Measurements from ENCODE around the gene PHYHD1.
"Not testable (repeated sequence)": the region's sequence is repeated elsewhere in the genome, so short reads cannot be mapped to it uniquely, and the experiment has no call there.

Gene PHYHD1

DNA sequence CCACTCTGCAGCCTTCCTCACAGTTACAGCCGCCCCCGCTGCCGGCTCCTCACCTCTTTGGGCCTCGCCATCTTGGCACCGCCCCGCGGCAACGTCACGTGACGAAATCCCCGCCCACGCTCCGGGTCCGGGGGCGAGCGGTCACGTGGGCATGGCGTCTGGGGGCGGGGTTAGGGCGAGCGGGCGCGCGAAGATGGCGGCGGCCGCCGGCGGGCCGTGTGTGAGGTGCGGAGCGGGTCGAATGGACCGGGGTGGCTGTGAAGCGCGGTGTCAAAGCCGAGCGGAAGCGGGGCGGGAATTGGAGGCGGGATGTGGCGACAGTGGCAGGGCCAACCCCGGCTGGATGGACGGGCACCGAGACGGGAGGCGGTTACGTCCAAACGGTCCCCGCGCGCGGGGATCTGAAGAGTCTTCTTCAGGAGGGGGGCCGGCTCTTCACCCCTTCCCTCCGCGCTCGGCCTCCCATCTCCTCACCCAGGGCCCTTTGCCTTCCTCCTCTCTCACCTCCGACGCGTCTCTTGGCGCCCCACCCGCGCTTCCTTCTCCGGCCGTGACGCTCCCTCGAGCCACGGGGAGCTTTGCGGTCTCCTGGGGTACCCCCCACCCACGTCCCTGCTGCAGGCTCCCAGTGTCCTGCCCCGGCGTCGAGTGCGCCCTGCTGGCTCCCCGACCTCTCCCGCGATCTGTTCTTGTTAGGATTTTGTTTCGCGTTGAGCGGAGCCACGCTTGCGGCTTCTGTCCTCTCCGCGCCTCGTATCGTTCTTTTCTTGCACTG is 26.9 kb downstream of the PHYHD1 start, which contains the start of the genes DOLK and NUP188:
Gene DOLK, minus strand, starts transcription at position 77 of the 775 bp plus-strand sequence. CDS start 300 bp downstream, outside the sequence.
Gene NUP188, plus strand, starts transcription at position 173 of the 775 bp plus-strand sequence. Its CDS starts 21 bp downstream, at position 194.
- DNase-seq = peak; percentile 67 to 98 (median 92)

DNA sequence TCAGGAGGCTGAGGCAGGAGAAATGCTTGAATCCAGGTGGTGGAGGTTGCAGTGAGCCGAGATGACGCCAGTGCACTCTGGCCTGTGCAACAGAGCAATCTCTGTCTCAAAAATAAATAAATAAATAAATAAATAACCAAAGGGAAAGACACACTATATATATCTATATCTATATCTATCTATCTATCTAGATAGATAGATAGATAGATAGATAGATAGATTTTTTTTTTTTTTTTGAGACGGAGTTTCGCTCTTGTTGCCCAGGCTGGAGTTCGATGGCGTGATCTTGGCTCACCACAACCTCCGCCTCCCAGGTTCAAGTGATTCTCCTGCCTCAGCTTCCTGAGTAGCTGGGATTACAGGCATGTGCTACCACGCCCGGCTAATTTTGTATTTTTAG is 40.6 kb downstream of the PHYHD1 start:
- DNase-seq = not testable (repeated sequence)

DNA sequence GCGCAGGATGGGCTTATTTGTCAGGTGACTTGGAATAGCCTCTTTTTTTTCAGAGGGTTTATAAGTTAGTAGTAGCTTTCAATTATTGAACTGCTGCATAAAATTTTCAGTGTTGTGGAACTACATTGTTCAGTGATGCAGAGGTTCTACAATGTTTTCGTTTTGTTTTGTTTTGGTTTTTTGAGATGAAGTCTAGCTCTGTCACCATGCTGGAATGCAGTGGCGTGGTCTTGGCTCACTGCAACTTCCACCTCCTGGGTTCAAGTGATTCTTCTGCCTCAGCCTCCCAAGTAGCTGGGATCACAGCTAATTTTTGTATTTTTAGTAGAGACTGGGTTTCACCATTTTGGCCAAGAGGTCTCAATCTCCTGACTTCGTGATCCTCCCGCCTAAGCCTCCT is 48.7 kb downstream of the PHYHD1 start:
- DNase-seq = no peak

DNA sequence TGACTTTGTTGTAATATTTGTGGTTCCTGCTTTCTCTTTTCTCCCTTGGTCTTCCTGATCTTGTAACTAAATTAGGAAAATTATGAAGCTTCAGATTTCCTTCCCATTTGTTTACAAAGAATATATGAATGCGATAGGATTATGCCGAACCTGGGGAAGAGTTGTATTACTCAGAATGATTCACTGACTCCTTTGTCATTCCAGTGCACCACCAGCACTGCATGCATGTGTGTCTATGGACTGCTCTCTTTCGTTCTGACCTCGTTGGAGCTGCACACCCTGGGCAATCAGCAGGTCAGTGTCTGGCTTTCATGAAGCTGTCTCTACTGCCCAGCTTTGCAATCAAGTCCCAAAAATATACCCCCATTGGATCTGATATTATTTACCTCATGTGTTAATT is 52.2 kb downstream of the PHYHD1 start:
- no peak for DNase-seq

DNA sequence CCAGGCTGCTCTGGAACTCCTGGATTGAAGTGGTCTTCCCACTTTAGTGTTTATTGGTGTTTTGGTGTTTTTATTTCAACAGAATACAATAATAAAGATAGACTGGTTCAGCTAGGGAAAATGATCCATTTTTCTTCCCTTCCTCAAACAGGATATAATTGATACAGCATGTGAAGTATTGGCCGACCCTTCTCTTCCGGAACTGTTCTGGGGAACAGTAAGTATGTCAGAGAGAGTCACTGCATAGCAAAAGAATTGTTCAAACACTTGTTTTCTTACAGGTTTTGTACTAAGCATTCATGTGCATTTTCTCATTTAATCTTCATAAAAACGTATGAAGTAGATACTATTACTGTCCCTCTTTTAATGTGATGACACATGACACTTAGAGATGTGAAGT is 58.3 kb downstream of the PHYHD1 start:
- DNase-seq = no peak

DNA sequence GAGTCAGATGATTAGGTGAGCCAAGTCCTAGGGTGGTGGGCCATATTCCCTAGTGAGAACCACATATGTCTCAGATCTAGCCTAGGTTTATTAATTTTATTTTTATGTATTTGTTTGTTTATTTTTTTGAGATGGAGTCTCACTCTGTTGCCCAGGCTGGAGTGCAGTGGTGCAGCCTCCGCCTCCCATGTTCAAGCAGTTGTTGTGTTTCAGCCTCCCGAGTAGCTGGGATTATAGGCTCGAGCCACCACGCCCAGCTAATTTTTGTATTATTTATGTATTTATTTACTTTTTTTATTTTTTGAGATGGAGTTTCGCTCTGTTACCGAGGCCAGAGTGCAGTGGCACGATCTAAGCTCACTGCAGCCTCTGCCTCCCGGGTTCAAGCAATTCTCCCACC is 62.8 kb downstream of the PHYHD1 start:
- DNase-seq = no peak

DNA sequence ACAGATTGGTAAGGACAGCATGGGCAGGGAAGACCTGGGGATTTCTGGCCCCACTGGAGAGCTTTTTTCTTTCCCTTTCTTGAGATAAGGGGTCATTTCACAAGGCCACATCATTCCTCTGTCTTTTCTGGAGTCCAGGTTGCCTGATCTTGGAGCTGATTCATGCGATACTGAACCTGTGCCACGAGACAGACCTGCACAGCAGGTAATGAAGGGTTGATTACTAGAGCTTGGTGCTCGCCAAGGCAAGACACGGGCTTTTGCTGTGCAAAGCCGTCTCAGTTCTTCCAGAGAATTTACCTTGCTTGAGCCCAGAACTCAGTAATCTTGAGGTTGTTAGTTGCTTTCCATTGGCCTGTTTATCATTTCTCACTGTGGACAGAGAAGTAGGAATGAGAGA is 65.9 kb downstream of the PHYHD1 start:
- DNase-seq = no peak

DNA sequence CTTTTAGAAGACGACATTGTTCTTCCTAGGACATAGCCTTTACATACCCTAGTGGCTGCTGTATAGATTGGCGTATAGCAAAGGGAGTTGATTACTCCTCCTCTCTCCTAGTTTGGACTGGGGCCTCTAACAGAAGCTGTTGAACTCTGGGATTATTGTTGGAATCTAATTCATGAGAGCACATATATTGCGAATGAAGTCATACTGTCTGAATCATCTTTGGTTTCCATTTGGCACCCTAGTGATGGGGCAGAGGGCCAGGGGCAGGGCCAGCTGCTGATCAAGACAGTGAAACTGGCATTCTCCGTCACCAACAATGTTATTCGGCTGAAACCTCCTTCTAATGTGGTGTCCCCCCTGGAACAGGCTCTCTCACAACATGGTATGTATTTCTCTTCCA is 67.0 kb downstream of the PHYHD1 start:
- peak in 10 of 56 donors; percentile 3 to 66 (median 32) for DNase-seq

Data from amygdala (tissue), 56 donors.